MG63 (cell line): Measurements from ENCODE around the gene CDC7. TPM values are rescaled to one million over a fixed set of nuclear protein-coding genes. Genes with fewer than 3 reads are reported as not detected.
"Not testable (repeated sequence)": the region's sequence is repeated elsewhere in the genome, so short reads cannot be mapped to it uniquely, and the experiment has no call there.

Experiments
- DNase-seq: peaks from one replicate; pipeline ENCODE4 v3.0.0-alpha.2; 2020
- H3K27me3 ChIP-seq: fragments of 250-450 bp; sonication (Bioruptor Pico); 2 replicates; pipeline ENCODE4 v1.5.1; 2020; ENCODE audit warnings: mild to moderate bottlenecking, moderate library complexity
- H3K36me3 ChIP-seq: fragments of 250-450 bp; sonication (Bioruptor Pico); 2 replicates; pipeline ENCODE4 v1.5.1; 2020; ENCODE audit warnings: mild to moderate bottlenecking, moderate library complexity
- H3K4me3 ChIP-seq: fragments of 250-450 bp; sonication (Bioruptor Pico); 2 replicates; pipeline ENCODE4 v1.5.1; 2020; ENCODE audit warnings: mild to moderate bottlenecking, moderate library complexity
- H3K9me3 ChIP-seq: fragments of 250-450 bp; sonication (Bioruptor Pico); 2 replicates; pipeline ENCODE4 v1.5.1; 2020; ENCODE audit warnings: mild to moderate bottlenecking, moderate library complexity
- total RNA-seq: library from RNA; depleted of rRNA; stranded (reverse); fragments of >200 nt; shearing (Covaris generic); gene quantifications from 2 replicates; pipeline ENCODE4 v1.2.3, GENCODE V29; 2014; ENCODE audit warnings: low replicate concordance

Gene CDC7
- total RNA-seq, 1 experiment from 2014 or later, result 16.1 TPM

GRCh38 chr1:91503332-91503900 is 2.8 kb downstream of the CDC7 start:
- DNase-seq, result no peak

DNA sequence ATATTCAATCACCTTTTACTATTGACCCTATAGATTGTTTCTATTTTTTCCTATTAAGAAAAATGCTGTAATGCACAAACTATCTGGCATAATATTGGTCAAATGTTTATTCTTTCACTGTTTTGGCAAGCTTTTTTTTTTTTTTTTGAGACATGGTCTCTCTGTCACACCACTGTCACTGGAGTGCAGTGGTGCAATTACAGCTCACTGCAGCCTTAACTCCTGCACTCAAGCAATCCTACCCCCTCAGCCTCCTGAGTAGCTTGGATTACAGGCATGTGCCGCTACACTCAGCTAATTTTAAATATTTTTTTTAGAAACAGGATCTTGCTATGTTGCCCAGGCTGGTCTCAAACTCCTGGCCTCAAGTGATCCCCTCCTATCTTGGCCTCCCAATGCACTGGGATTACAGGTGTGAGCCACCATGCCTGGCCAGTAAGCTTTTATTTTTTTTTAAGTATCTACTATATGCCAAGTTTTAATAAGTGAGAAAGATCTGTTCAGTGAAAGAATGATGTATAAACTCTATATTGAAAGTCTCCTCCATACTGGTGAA is 3.4 kb downstream of the CDC7 start:
- no peak overlapping the region for H3K4me3 ChIP-seq
- no peaks in the 10 kb centered on the region for H3K9me3 ChIP-seq
- peaks cover 12% of the 10 kb centered on the region for H3K36me3 ChIP-seq
- no peaks in the 10 kb centered on the region for H3K27me3 ChIP-seq
- DNase-seq, result no peak

More at GRCh38 chr1:91503332-91503900, 2.8 kb downstream of the CDC7 start:
- H3K4me3 ChIP-seq, result no peak overlapping the region
- no peaks in the 10 kb centered on the region for H3K9me3 ChIP-seq
- H3K27me3 ChIP-seq, result no peaks in the 10 kb centered on the region
- H3K36me3 ChIP-seq, result peaks cover 6% of the 10 kb centered on the region

GRCh38 chr1:91505086-91505485 is 4.4 kb downstream of the CDC7 start:
- Histone ChIP-seq H3K36me3 (peaks cover 21% of the 10 kb centered on the region), H3K4me3 (no peak overlapping the region), H3K9me3 (no peaks in the 10 kb centered on the region)

DNA sequence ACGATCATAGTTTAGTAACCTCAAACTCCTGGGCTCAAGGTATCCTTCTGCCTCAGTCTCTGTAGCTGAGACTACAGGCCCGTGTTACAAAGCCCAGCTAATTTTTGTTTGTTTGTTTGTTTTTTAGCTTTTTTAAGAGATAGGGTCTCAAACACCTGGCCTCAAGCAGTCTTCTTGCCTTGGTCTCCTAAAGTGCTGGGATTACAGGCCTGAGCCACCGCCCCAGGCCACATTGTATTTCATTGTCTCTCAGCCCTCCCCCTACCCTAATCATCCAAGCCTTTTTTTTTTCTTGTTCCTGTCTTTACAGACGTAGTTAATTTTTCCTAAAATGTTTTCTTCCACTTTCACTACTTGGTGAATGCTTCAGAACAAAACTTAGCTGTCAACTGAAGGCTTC is 5.4 kb downstream of the CDC7 start:
- Histone ChIP-seq H3K27me3 (no peaks in the 10 kb centered on the region), H3K9me3 (no peaks in the 10 kb centered on the region), H3K36me3 (peaks cover 26% of the 10 kb centered on the region), H3K4me3 (no peak overlapping the region)
- DNase-seq, result no peak

More at GRCh38 chr1:91505086-91505485, 4.4 kb downstream of the CDC7 start:
- no peaks in the 10 kb centered on the region for H3K27me3 ChIP-seq
- no peak for DNase-seq

GRCh38 chr1:91507328-91507727 is 6.7 kb downstream of the CDC7 start:
- DNase-seq, result no peak

GRCh38 chr1:91510754-91511153 is 10.1 kb downstream of the CDC7 start:
- H3K36me3 ChIP-seq, result peaks cover 56% of the 10 kb centered on the region
- H3K27me3 ChIP-seq, result no peaks in the 10 kb centered on the region
- no peaks in the 10 kb centered on the region for H3K9me3 ChIP-seq
- DNase-seq, result no peak
- H3K4me3 ChIP-seq, result no peak overlapping the region

More at GRCh38 chr1:91507328-91507727, 6.7 kb downstream of the CDC7 start:
- Histone ChIP-seq H3K36me3 (peaks cover 37% of the 10 kb centered on the region), H3K4me3 (no peak overlapping the region), H3K27me3 (no peaks in the 10 kb centered on the region), H3K9me3 (no peaks in the 10 kb centered on the region)

DNA sequence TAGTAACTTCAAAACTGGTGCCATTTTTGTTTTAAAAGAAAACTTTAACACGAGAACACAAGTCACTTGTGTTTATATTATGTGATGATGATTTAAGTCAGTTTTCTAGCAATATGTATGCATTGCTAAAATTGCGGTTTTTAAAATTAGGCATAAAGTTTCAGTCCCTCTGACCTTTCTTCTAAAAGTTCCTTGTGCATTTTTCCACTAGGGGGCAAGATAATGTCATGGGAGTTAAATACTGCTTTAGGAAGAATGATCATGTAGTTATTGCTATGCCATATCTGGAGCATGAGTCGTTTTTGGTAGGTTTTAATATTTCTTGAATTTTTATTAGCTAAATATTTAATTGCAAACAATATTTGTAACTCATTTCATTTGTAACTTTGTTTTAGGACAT is 10.7 kb downstream of the CDC7 start:
- no peak for DNase-seq
- H3K4me3 ChIP-seq, result no peak overlapping the region
- H3K27me3 ChIP-seq, result no peaks in the 10 kb centered on the region
- peaks cover 56% of the 10 kb centered on the region for H3K36me3 ChIP-seq
- no peaks in the 10 kb centered on the region for H3K9me3 ChIP-seq

- Histone ChIP-seq H3K36me3 (peaks cover 58% of the 10 kb centered on the region), H3K9me3 (no peaks in the 10 kb centered on the region), H3K27me3 (no peaks in the 10 kb centered on the region), H3K4me3 (no peak overlapping the region)
- no peak for DNase-seq
These were observed 12.5 kb downstream of the CDC7 start for GRCh38 chr1:91513160-91513559.

- Histone ChIP-seq H3K36me3 (peaks cover 54% of the 10 kb centered on the region), H3K27me3 (no peaks in the 10 kb centered on the region), H3K4me3 (no peak overlapping the region), H3K9me3 (no peaks in the 10 kb centered on the region)
- no peak for DNase-seq
These were observed 13.1 kb downstream of the CDC7 start for GRCh38 chr1:91513706-91514105.

- H3K4me3 ChIP-seq, result no peak overlapping the region
These were observed 15.3 kb downstream of the CDC7 start for GRCh38 chr1:91515994-91516393.

DNA sequence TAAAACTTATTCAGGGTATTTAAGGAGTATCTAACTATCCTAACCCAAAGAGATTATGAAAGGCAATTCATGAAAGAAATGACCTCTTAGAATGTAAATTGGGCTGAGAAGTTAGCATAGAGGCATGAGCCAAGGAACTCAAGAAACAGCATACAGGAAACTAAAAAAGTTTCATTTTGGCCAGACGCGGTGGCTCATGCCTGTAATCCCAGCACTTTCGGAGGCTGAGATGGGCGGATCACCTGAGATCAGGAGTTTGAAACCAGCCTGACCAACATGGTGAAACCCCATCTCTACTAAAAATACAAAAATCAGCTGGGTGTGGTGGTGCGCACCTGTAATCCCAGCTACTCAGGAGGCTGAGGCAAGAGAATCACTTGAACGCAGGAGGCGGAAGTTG is 16.0 kb downstream of the CDC7 start:
- peaks cover 37% of the 10 kb centered on the region for H3K36me3 ChIP-seq
- not testable (repeated sequence) for H3K9me3 ChIP-seq, H3K4me3 ChIP-seq, H3K27me3 ChIP-seq, DNase-seq

More at GRCh38 chr1:91515994-91516393, 15.3 kb downstream of the CDC7 start:
- Histone ChIP-seq H3K27me3 (no peaks in the 10 kb centered on the region), H3K36me3 (peaks cover 41% of the 10 kb centered on the region), H3K9me3 (no peaks in the 10 kb centered on the region)
- DNase-seq, result no peak

DNA sequence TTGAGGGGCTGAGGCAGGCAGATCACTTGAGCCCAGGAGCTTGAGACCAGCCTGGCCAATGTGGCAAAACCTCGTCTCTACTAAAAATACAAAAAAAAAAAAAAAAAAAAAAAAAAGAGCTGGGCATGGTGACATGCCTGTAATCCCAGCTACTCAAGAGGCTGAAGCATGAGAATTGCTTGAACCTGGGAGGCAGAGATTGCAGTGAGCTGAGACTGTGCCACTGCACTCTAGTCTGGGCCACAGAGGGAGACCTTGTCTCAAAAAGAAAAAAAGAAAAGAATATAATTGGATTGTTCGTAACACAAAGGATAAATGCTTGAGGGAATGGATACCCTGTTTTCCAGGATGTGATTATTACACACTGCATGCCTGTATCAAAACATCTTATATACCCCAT is 18.5 kb downstream of the CDC7 start:
- H3K36me3 ChIP-seq, result peaks cover 20% of the 10 kb centered on the region
- not testable (repeated sequence) for H3K27me3 ChIP-seq, DNase-seq, H3K4me3 ChIP-seq, H3K9me3 ChIP-seq

- Histone ChIP-seq H3K4me3 (no peak overlapping the region), H3K9me3 (no peaks in the 10 kb centered on the region), H3K27me3 (no peaks in the 10 kb centered on the region), H3K36me3 (peaks cover 12% of the 10 kb centered on the region)
- no peak for DNase-seq
These were observed 20.4 kb downstream of the CDC7 start for GRCh38 chr1:91520942-91521507.

DNA sequence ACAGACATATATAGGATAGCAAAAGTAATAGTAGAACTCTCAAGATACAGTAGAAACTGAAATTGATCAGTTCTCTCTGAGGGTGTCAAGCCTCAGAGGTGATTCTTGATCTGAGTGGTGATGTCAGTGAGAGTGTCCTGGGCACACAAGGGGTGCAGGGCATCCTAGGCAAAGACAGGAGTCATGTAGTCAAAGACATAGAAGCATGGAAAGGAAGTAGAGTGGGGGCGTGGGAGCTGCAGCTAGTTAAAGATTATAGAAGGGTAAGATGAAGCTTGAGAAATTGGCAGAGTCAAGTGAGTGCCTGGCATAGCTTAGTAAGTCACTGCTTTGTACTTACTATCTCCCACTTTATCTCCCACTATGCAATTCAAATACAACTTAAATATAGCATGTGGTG is 22.8 kb downstream of the CDC7 start:
- Histone ChIP-seq H3K9me3 (no peaks in the 10 kb centered on the region), H3K27me3 (no peaks in the 10 kb centered on the region), H3K36me3 (peaks cover 8% of the 10 kb centered on the region), H3K4me3 (no peak overlapping the region)
- no peak for DNase-seq

GRCh38 chr1:91526496-91526895 is 25.8 kb downstream of the CDC7 start:
- Histone ChIP-seq H3K4me3 (no peak overlapping the region), H3K9me3 (no peaks in the 10 kb centered on the region), H3K36me3 (peaks cover 5% of the 10 kb centered on the region), H3K27me3 (no peaks in the 10 kb centered on the region)
- DNase-seq, result no peak

DNA sequence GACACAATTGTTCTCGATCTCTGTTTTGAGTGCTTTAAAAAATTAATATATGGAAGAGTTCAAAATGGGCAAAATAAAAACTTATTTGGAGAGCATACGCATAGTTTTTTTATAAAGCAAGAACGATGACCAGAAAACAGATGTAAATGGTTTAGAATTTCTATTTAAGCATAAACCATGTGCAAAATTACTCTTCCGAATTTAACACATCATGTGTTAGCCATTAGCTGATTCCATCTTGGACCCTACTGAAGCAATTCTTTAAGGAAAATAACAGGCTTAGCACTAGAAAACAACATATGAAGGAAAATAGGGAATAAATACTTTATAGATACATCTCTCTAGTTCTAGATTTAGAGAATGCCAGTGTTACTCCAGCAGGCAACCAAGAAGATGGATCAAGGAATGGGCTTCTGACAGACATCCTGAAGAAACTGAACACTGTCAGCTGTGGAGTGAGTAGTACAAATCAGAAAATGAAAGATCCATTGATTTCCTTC is 26.7 kb downstream of the CDC7 start:
- Histone ChIP-seq H3K4me3 (no peak overlapping the region), H3K9me3 (no peaks in the 10 kb centered on the region), H3K36me3 (peaks cover 5% of the 10 kb centered on the region), H3K27me3 (no peaks in the 10 kb centered on the region)
- DNase-seq, result no peak

DNA sequence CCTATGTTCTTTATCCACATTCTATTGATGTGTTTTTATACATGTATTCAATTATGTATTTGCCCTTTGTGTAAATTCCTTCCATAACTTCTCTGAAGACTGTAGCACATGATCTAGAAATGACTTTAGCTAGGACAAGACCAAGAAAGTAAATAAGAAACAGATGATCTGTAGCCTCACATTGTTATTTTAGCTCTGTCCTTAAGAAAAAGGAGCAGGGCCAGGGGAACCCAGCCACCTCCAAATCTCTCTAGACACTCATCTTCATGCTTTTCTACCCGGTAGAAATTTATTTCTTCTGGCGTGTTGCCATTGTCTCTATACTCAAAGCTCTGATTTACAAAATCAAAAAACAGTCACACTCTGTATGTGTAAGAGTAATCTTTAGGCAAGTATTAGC is 27.1 kb downstream of the CDC7 start:
- Histone ChIP-seq H3K9me3 (no peaks in the 10 kb centered on the region), H3K36me3 (peaks cover 5% of the 10 kb centered on the region), H3K27me3 (no peaks in the 10 kb centered on the region), H3K4me3 (no peak overlapping the region)
- DNase-seq, result no peak

DNA sequence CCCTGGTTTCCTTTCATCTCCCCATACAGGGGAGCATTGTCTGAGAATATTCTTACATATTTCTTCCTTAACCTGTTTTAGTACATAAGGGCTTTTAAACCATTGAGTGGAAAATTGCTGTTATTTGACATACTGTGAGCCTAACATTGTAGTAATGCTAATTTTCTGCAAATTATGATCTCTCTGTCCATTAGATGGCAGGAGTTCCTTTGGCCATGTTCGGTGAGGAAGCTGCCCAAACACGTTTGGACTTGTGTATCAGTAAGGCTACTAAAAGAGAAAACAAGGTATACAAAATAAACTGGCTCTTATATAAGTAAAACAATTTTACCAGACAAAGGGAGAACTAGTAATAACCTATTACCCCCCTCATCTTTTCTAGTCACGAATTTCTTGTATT is 29.2 kb downstream of the CDC7 start:
- DNase-seq, result peak; percentile 23
- Histone ChIP-seq H3K27me3 (no peaks in the 10 kb centered on the region), H3K36me3 (no peaks in the 10 kb centered on the region)

More for the DNA sequence above, 29.2 kb downstream of the CDC7 start:
- Histone ChIP-seq H3K9me3 (no peaks in the 10 kb centered on the region), H3K4me3 (no peak overlapping the region)
